Measurements from ENCODE around the gene SP140L.
"Not testable (repeated sequence)": the region's sequence is repeated elsewhere in the genome, so short reads cannot be mapped to it uniquely, and the experiment has no call there.

Gene SP140L

DNA sequence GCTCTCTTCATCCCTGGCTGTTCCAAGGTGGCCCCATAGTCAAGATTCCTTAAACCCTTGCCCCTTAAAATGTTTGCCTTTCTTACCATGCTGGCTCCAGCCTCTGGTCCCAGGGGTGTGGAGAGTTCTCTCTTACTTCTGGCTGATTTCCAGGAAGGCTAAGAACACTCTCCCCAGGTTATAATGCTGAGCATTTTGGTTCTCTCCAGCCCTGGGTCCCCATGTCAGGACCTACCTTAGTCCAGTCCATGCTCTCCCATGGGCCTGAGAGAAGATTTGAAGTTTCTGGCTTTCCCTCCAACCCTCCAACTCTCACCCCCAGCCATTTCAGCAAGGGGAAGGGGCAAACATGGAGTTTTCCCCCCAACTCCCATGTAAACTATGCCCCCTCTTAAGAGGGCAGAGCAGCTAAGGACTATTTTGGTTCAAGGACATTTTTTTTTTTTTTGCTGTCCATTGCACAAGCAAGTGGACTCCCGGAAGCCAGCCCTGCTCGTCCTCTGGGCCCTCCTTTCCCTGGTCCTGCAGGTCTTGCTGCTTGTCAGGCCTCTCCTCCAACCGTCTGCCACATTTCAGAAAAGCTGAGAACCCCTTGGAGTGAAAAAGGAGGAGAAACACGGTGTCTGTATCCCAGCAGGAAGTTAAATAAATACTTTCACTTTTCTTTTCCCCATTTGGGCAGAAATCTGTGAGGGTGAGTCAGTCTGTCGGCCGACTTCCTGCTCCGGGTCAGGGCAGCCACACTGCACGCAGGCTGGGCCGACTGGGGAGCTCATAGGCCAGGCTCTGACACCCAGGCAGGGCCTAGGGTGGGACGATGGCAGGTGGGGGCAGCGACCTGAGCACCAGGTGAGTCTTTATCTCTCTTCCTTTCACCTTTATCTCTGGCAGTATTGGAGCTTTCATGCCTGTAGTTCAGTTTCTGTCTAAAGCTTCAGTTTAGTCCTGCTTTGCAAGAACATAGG lies at the start of gene SP140L:
Gene SP140L, plus strand, starts transcription at position 741 of the 965 bp plus-strand sequence. Its CDS starts 77 bp downstream, at position 818.
- peak; percentile 83 for DNase-seq (ENCODE audit: low spot score)

DNA sequence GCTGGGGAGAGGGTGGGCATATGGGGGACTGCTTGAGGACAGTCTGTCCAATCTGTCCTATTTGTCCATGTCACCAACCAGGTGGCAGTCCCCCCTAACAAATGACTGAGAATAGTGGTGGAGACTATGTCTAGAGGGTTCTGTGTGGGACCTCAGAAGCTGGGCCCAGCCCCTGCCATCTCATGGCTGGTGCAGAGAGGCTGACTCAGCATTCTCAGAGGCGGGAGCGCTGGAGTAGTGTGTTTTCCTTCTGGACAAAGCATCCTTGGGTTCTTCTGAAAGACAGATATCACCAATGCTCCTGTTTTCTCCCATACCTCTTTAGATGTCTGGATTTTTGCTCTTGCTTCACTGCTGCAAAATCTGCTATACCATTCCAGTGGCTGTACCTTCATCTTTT lies 44.1 kb upstream of the SP140L start:
- DNase-seq (ENCODE audit: low spot score): no peak

- no peak for DNase-seq (ENCODE audit: low spot score)
Measured at GRCh38 chr2:230286048-230286447, 40.9 kb upstream of the SP140L start.

DNA sequence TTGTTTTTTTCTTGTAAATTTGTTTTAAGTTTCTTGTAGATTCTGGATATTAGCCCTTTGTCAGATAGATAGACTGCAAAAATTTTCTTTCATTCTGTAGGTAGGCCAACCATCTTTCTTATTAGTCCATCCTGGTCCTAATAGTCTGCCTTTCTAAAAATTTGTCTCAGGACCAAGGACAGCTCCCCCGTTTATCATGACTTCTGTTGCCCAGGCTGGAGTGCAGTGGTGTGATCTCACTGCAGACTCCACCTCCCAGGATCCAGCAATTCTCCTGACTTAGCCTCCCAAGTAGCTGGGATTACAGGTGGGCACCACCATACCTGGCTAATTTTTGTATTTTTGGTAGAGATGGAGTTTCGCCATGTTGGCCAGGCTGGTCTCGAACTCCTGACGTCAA lies 37.7 kb upstream of the SP140L start:
- DNase-seq (ENCODE audit: low spot score): not testable (repeated sequence)

DNA sequence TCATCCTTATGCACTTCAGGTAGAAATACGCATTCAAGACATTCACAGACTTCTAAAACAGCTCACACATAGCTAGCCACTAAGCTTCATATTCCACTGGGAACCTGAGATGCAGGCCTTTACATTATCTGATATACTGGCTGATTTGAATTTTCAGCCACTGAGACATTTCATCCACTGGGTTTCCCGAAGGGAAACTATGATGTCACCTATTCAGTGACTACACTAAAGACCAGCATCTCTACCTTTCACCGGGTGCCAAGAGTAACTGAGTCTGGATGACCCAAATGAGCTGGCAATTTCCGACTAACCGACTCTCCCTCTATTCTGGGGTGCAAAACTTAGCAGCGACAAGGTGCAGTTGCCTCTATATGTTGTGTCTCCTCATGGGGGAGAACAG lies 31.8 kb upstream of the SP140L start:
- DNase-seq (ENCODE audit: low spot score): no peak

- no peak for DNase-seq (ENCODE audit: low spot score)
Measured at GRCh38 chr2:230296917-230297316, 30.1 kb upstream of the SP140L start.

DNA sequence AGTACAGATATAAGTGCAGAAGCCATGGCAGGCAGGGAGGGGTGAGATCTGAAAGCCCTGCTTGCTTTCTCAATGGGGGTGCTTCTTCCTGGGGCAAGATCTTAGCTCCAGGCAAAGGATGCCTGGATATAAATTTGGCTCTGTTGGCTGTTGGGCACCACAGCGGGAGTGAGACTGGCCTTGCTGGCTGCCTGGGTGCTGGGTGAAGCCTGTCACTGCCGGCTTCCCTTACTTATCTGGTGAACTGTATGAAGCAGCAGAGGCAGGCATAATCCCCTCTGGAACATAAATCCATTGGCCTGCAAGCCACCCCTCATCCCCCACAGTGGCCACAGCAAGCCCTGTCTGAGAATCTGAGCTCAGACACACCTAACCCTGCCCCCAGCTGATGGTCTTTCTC lies 27.4 kb upstream of the SP140L start:
- no peak for DNase-seq (ENCODE audit: low spot score)

DNA sequence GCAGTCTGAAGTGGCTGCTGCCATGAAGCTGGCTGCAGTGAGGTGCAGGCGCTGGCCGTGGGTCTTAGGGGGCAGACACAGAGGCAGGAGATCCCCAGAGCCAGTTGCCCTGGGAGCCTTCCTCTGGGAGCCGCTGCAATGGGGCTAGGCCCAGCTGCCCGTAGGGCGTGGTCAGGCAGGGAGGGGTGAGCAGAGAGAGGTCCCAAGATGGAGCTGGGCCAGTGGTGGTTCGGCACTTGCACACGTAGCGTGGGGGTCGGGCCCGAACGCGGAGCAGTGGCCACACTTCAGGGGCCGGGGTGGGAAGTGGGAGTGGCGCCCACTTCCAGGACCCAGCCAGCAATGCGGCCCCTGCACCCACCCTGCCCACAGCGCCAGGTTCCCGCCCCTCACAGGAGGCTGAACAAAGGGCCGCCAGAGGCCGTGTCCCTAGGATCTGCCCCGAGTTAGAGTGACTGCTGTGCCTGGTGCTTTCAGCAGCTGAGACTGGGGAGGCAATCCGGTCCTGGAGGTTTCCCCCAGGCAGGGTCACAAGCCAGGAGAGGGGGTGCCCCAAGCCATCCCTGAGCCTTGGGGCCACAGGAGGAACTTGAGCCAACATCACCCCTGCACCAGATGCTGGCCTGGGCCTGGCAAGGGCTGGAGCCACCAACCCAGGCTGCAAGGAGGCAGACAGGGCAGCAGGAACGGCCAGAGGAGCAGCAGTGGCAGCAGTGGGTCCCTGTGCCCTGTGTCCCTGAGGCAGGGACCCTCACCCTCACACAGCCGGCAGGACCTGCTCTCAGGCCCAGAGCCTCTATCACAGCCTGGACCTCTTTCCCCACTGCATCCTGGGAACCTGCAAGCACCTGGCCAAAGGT lies 21.3 kb upstream of the SP140L start:
- no peak for DNase-seq (ENCODE audit: low spot score)

GRCh38 chr2:230306474-230306873 lies 20.5 kb upstream of the SP140L start:
- DNase-seq (ENCODE audit: low spot score): no peak

- no peak for DNase-seq (ENCODE audit: low spot score)
Measured at GRCh38 chr2:230307485-230307884, 19.5 kb upstream of the SP140L start.

GRCh38 chr2:230308402-230309000 lies 18.5 kb upstream of the SP140L start:
- DNase-seq (ENCODE audit: low spot score): no peak

- not testable (repeated sequence) for DNase-seq (ENCODE audit: low spot score)
Measured at GRCh38 chr2:230310792-230311191, 16.2 kb upstream of the SP140L start.

DNA sequence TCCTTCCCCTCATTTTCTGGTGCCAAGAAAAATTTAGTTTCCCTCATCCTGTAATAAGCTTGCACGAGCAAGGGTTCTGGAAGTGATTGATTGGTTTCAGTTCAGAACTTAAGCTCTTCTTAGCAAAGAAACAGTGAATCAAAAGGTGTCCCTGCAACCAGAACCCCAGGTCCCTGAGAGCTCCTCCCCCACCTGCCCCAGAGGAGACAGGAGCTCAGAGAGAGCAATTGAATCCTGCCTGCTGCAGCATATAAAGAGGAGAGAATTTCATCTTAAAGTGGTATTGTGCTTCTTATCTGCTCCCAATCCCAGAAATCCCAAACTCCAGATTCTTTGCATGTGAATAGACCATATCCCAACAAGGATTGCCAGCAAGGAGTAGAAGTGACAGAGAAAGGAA lies 15.4 kb upstream of the SP140L start:
- not testable (repeated sequence) for DNase-seq (ENCODE audit: low spot score)

DNA sequence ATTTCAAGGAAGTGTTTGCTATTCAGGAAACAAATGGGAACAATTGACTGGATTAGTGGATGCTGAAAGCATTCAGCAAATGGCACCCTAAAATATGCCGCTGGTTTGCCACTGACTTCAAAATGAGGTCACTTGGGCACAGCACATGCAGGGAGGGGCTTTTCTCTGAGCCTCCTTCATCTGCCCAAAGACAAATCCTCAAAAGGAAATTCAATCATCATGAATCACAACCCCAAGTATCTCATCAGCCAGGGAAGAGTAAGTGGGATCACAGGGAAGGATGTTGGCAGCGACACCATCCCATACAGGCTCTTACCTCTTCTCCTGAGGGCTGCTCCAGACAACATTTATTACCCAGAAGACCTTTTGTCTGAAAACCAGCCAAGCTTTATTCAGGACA lies 14.4 kb upstream of the SP140L start:
- no peak for DNase-seq (ENCODE audit: low spot score)

- DNase-seq (ENCODE audit: low spot score): no peak
Measured at GRCh38 chr2:230317366-230317765, 9.6 kb upstream of the SP140L start.

- no peak for DNase-seq (ENCODE audit: low spot score)
Measured at GRCh38 chr2:230318190-230319121, 8.5 kb upstream of the SP140L start.

- peak; percentile 85 for DNase-seq (ENCODE audit: low spot score)
Measured at GRCh38 chr2:230319211-230319862, 7.7 kb upstream of the SP140L start.

DNA sequence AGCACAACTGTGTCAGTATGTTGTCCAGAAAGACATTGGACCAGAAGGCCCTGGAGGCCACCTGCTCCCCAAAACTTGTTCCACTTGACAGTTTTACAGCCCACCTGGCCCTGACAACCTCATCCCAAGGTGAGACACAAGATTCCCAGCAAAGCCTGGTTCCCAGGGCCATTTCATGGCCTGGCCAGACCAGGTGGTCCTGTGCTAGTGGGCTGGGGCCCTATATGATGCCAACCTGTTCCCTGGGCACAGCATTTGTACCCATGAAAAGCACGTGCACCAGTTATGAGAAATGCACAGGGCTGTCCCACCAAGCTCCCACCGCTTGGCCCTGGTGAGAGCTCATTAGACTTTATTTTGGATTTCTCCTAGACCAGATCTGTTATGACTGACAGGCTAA lies 6.0 kb upstream of the SP140L start:
- DNase-seq (ENCODE audit: low spot score): no peak

- no peak for DNase-seq (ENCODE audit: low spot score)
Measured at GRCh38 chr2:230322561-230323384, 4.2 kb upstream of the SP140L start.
